DMS114 treated with DMSO at 0.1 percent for 48 hours (cell line): ENCODE results near the gene CENPV.
"Not testable (repeated sequence)": the region's sequence is repeated elsewhere in the genome, so short reads cannot be mapped to it uniquely, and the experiment has no call there.

ENCODE experiments used
- DNase-seq: peaks from one replicate; lab custom pipeline; 2025; ENCODE audit not compliant: unreplicated experiment; lab: John Stamatoyannopoulos, UW

The CENPV gene

DNA sequence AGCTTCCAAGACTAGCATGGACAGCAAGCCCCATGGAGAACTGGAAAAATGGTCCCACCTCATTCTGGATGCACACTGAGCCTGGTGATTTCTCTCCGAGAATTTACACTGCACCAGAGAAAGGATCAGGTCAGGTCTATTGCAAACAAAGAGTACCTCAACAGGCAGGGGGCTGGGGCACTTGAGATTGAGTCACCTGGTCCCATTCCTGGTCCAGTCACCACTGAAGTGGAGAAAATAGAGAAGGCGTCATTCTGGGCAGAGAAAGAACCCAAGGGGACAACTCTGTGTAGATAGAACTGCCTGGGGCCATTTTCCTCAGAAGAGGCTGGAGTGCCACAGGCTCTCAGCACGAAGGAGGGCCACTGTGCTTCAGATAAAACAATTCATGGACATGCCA is 38.4 kb downstream of the CENPV start:
- no peak for DNase-seq

- DNase-seq, result no peak
Observed at GRCh38 chr17:16314189-16314588, 39.1 kb downstream of the CENPV start.

GRCh38 chr17:16313139-16314090 is 39.9 kb downstream of the CENPV start:
- no peak for DNase-seq

GRCh38 chr17:16312061-16312460 is 41.2 kb downstream of the CENPV start:
- not testable (repeated sequence) for DNase-seq

GRCh38 chr17:16306211-16306610 is 47.1 kb downstream of the CENPV start:
- DNase-seq, result no peak

DNA sequence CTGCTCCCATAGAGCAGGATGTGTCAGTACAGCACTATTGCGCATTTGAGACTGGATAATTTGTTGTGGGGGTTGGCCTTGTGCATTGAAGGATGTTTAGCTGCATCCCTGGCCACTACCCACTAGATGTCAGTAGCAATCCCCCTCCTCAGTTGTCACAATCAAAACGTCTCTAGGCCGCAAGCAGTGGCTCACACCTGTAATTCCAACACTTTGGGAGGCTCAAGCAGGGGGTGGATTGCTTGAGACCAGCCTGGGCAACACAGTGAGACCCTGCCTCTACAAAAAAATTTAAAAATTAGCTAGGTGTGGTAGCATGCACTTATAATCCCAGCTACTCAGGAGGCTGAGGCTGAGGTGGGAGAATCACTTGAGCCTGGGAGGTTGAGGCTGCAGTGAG is 48.4 kb downstream of the CENPV start:
- peak; percentile 3 for DNase-seq

DNA sequence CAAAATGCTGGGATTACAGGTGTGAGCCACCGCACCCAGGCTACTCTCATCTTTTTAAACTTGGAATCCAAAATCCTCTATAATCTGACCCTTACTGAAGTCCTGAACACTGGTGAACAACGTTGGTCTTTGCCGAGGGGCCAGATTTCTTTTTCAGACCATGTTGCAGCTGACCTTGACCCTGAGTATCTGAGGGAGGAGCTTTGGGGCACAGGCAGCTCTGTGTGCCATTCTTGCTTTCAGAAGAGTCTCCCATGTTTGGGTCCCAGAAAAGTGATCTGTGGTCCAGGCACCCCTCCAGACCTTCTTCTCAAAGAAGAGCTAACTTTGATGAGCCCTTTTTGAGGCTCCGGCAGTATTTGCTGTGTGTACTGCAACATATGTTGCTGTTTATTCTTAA is 50.4 kb downstream of the CENPV start:
- no peak for DNase-seq

GRCh38 chr17:16301963-16302855 is 51.1 kb downstream of the CENPV start:
- no peak for DNase-seq

- DNase-seq, result no peak
Observed at GRCh38 chr17:16300554-16300953, 52.7 kb downstream of the CENPV start.

- DNase-seq, result no peak
Observed at GRCh38 chr17:16298140-16298662, 55.1 kb downstream of the CENPV start.

GRCh38 chr17:16297367-16298139 is 55.7 kb downstream of the CENPV start:
- DNase-seq, result no peak

GRCh38 chr17:16296072-16296471 is 57.2 kb downstream of the CENPV start:
- not testable (repeated sequence) for DNase-seq

- DNase-seq, result no peak
Observed at GRCh38 chr17:16294560-16294959, 58.7 kb downstream of the CENPV start.

- DNase-seq, result no peak
Observed at GRCh38 chr17:16293931-16294330, 59.3 kb downstream of the CENPV start.
